Measurements from ENCODE around the gene ARHGEF11. TPM values are rescaled to one million over a fixed set of nuclear protein-coding genes. Genes with fewer than 3 reads are reported as not detected.

ARHGEF11 gene
- total RNA-seq, 1 experiment from 2014 or later: 55.5 TPM

- H3K4me1 ChIP-seq (ENCODE audit: control insufficient read depth, insufficient read depth, low read length): no peaks in the 10 kb centered on the region
- POLR2A ChIA-PET: interaction anchor here (0.6 kb wide), 1 partner anchor 35 kb away, joined by 3 read pairs; no protein-coding TSS in a partner anchor
- intact Hi-C loops (cut with micrococcal nuclease; ENCODE audit: unreplicated experiment) (loop anchor here (10.0 kb wide), 1 partner anchor 84 kb away; the partner anchor contains the start of gene ETV3), in situ Hi-C loops (cut with HindIII; ENCODE audit: low pct_unique_long_range_greater_than_20kb, low sequenced_read_pairs) (no loop called here)
- H3K9me3 ChIP-seq (ENCODE audit: control insufficient read depth, insufficient read depth, low read depth, low read length): peaks cover 8% of the 10 kb centered on the region; the same call in 1 of the 2 replicates
- ATAC-seq: no peak
- TF ChIP-seq SIN3A (IDR thresholded peaks at IDR 0.05; ENCODE audit: borderline replicate concordance, insufficient read depth, low read depth, low read length) (no peak), CTCF (IDR thresholded peaks at IDR 0.05) (no peak)
- CTCF ChIA-PET: no interaction called here
- no TSS peak for BruUV-seq (replicated peaks)
- DNase-seq (ENCODE audit: low read depth, low spot score): no peak
- no peak overlapping the region for H3K27ac ChIP-seq (ENCODE audit: low read length)
- H3K27me3 ChIP-seq (ENCODE audit: control insufficient read depth, insufficient read depth, low read length): no peaks in the 10 kb centered on the region
- no peak overlapping the region for H3K4me3 ChIP-seq (ENCODE audit: low read depth in 2 of 2, low read length in 2 of 2)
- no peaks in the 10 kb centered on the region for H3K36me3 ChIP-seq (ENCODE audit: control insufficient read depth, insufficient read depth, low read length)
Measured at GRCh38 chr1:157050836-157051235, 5.3 kb upstream of the ARHGEF11 start.

GRCh38 chr1:157047062-157047410, 1.5 kb upstream of the ARHGEF11 start:
- in situ Hi-C loops (cut with HindIII; ENCODE audit: low pct_unique_long_range_greater_than_20kb, low sequenced_read_pairs) (no loop called here), intact Hi-C loops (cut with micrococcal nuclease; ENCODE audit: unreplicated experiment) (no loop called here)
- BruUV-seq (replicated peaks): no TSS peak
- peaks cover 17% of the 10 kb centered on the region for H3K4me1 ChIP-seq (ENCODE audit: control insufficient read depth, insufficient read depth, low read length)
- H3K9me3 ChIP-seq (ENCODE audit: control insufficient read depth, insufficient read depth, low read depth, low read length): peaks cover 3% of the 10 kb centered on the region; the same call in 1 of the 2 replicates
- H3K27ac ChIP-seq (ENCODE audit: low read length): no peak overlapping the region
- CTCF ChIA-PET: no interaction called here
- POLR2A ChIA-PET: no interaction called here
- no peaks in the 10 kb centered on the region for H3K27me3 ChIP-seq (ENCODE audit: control insufficient read depth, insufficient read depth, low read length)
- TF ChIP-seq CTCF (IDR thresholded peaks at IDR 0.05) (no peak), SIN3A (IDR thresholded peaks at IDR 0.05; ENCODE audit: borderline replicate concordance, insufficient read depth, low read depth, low read length) (no peak), POLR2AphosphoS5 (IDR thresholded peaks at IDR 0.05; ENCODE audit: low read depth, low read length) (no peak), TCF7L2 (IDR thresholded peaks at IDR 0.05; ENCODE audit: low read depth, low read length) (no peak), REST (IDR thresholded peaks at IDR 0.05; ENCODE audit: insufficient read depth in 1 of 2, low read depth in 2 of 2, low read length in 1 of 2) (no peak)
- ATAC-seq: no peak
- H3K36me3 ChIP-seq (ENCODE audit: control insufficient read depth, insufficient read depth, low read length): peaks cover 4% of the 10 kb centered on the region; the same call in 1 of the 2 replicates
- DNase-seq (ENCODE audit: low read depth, low spot score): no peak
- H3K4me3 ChIP-seq (ENCODE audit: low read depth in 2 of 2, low read length in 2 of 2): 0 out of 4 replicates have a peak overlapping the region, but pooled peaks of 1 of the 2 experiments have one; percentile 65
